GM18870 (cell line): ENCODE measurements around the gene MATN1.
A peak's percentile ranks its signal among the peaks of the same experiment; 100 is the strongest.

Experiments used
- ATAC-seq: cut with Tn5 transposase; IDR thresholded peaks from one replicate; pipeline ENCODE4 v1.9.1; 2021; ENCODE audit warnings: moderate library complexity; ENCODE audit not compliant: unreplicated experiment

The MATN1 gene

GRCh38 chr1:30719406-30720270 is 3.7 kb downstream of the MATN1 start:
- peak; percentile 3 for ATAC-seq

- peak; percentile 37 for ATAC-seq
Measured at GRCh38 chr1:30718636-30719405, 4.6 kb downstream of the MATN1 start.

- peak; percentile 54 for ATAC-seq
Measured at GRCh38 chr1:30718091-30718635, 5.2 kb downstream of the MATN1 start.

- ATAC-seq, result no peak
Measured at GRCh38 chr1:30716646-30717045, 6.7 kb downstream of the MATN1 start.

- ATAC-seq, result no peak
Measured at GRCh38 chr1:30715886-30716285, 7.5 kb downstream of the MATN1 start.

GRCh38 chr1:30715216-30715615 is 8.2 kb downstream of the MATN1 start:
- no peak for ATAC-seq

GRCh38 chr1:30714536-30715090 is 8.8 kb downstream of the MATN1 start:
- ATAC-seq, result no peak

- no peak for ATAC-seq
Measured at GRCh38 chr1:30714025-30714424, 9.4 kb downstream of the MATN1 start.

GRCh38 chr1:30713311-30713710 is 10.1 kb downstream of the MATN1 start:
- no peak for ATAC-seq

- ATAC-seq, result no peak
Measured at GRCh38 chr1:30712583-30712982, 10.8 kb downstream of the MATN1 start.

- ATAC-seq, result no peak
Measured at GRCh38 chr1:30710407-30710806, 13.0 kb downstream of the MATN1 start.

GRCh38 chr1:30708361-30708728 is 15.0 kb downstream of the MATN1 start:
- ATAC-seq, result no peak

- ATAC-seq, result no peak
Measured at GRCh38 chr1:30707412-30708360, 15.7 kb downstream of the MATN1 start.

GRCh38 chr1:30706528-30706927 is 16.9 kb downstream of the MATN1 start:
- ATAC-seq, result no peak

- ATAC-seq, result no peak
Measured at GRCh38 chr1:30705698-30706097, 17.7 kb downstream of the MATN1 start.

- no peak for ATAC-seq
Measured at GRCh38 chr1:30704765-30705509, 18.4 kb downstream of the MATN1 start.

- no peak for ATAC-seq
Measured at GRCh38 chr1:30704271-30704670, 19.1 kb downstream of the MATN1 start.

- ATAC-seq, result no peak
Measured at GRCh38 chr1:30702823-30703222, 20.6 kb downstream of the MATN1 start.

- ATAC-seq, result no peak
Measured at GRCh38 chr1:30701258-30701633, 22.1 kb downstream of the MATN1 start.
